Ecto neural progenitor cell (in vitro differentiated cells): ENCODE data around the gene PVR.
A peak's percentile ranks its signal among the peaks of the same experiment; 100 is the strongest.
"Not testable (repeated sequence)": the region's sequence is repeated elsewhere in the genome, so short reads cannot be mapped to it uniquely, and the experiment has no call there.

Experiments used
- DNase-seq: peaks from one replicate; pipeline ENCODE4 v3.0.0-alpha.2; 2018; ENCODE audit warnings: low spot score

Gene PVR

GRCh38 chr19:44645407-44646048 lies 1.8 kb downstream of the PVR start:
- DNase-seq, result no peak

GRCh38 chr19:44646049-44646416 lies 2.3 kb downstream of the PVR start:
- no peak for DNase-seq

DNA sequence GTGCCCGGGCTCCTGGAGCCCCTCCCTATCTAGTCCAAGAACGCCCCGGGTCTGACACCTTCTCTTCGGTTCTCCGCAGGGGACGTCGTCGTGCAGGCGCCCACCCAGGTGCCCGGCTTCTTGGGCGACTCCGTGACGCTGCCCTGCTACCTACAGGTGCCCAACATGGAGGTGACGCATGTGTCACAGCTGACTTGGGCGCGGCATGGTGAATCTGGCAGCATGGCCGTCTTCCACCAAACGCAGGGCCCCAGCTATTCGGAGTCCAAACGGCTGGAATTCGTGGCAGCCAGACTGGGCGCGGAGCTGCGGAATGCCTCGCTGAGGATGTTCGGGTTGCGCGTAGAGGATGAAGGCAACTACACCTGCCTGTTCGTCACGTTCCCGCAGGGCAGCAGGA lies 3.4 kb downstream of the PVR start:
- DNase-seq, result no peak

GRCh38 chr19:44648631-44649251 lies 5.0 kb downstream of the PVR start:
- no peak for DNase-seq

GRCh38 chr19:44649578-44650145 lies 6.0 kb downstream of the PVR start:
- DNase-seq, result no peak

DNA sequence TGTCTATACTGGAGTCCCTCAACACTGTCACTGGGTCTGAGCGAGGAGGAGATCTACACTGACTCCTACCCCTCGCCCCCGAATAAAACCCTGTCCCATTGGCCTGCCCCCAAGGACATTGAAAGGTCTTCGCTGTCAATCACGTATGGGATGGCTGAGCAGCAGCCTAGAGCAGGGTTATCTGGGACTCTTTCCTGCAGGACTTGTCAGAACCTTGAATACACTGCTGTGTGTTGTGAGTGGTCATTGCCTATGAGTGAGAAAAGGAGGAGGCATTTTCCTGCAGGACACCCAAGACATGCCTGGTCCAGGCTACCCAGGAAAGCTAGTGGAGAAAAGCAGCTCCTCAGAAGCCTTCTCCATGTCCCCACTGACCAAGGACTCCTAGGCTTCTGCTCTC lies 9.6 kb downstream of the PVR start:
- no peak for DNase-seq

DNA sequence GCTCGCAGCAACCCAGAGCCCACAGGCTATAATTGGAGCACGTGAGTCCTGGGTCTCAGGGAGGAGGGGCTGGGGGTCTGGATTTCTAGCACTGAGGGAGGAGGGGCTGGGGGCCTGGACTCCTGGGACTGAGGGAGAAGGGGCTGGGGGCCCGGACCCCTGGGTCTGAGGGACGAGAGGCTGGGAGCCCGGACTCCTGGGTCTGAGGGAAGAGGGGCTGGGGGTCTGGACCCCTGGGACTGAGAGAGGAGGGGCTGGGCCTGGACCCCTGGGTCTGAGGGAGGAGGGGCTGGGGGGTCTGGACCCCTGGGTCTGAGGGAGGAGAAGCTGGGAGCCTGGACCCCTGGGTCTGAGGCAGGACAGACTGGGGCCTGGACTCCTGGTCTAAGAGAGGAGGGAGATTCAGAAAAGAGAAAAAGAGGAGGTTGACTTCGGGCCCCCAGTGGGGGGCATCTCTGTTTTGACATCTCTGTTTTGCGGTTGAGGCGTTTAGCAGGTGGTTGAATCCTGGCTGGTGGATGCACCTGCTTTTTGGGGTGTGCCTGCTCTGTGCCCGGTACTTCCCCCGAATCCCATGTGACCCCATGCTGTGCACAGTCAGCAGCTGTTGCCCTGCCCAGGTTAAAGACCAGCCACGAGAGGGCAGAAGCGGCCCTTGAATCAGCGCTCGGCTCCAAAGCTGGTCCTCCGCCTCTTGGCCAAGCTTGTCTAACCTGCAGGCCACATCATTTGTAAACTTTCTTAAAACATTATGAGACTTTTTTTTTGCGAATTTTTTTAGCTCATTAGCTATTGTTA lies 10.5 kb downstream of the PVR start:
- peak; percentile 70 for DNase-seq

- DNase-seq, result peak; percentile 83
These were observed 13.7 kb downstream of the PVR start for GRCh38 chr19:44657211-44657921.

DNA sequence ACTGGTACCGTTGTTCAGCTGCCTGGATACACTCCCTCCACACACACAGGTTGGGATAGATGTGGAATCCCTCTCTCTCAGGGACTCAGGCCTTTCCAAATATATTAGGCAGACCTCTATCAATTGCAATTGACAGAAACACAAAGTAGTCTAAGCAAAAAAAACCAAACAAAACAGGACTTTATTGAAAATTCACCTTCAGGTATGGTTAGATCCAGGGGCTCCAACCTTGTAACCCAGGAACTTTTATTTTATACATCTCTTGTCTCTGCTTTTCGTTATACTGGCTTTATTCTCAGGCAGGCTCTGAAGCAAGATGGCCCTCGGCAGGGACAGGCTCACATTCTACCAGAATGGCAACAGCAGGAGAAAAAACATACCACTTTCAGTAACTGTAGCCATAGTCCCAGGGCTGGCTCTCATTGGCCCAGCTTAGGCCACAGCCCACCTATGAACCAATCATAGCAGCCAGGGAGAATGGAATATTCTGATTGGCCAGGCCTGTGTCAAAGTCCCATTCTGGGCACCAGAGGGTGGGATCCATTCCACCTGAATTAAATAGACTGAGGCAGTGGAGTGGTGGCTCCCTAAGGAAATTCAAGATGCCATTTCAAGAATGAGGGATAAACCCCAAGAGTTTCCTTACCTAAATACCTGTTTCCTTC lies 14.5 kb downstream of the PVR start:
- no peak for DNase-seq

DNA sequence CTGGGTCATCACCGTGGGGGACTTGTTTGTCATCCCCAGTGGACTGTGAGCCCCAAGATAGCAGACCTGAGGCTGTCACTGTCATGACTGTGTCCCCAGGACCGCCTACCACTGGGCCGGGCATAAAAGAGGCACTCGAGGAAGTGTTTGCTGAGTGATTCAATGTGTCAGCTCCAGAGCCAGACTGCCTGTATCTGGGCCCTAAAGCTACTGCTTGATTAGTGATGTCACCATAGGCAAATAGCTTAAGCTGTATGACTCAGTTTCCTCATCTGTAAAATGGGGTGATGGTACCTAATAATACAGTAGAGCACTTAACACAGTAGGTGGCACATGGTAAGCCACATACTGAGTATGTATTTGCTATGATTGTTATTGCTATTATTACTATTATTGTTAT lies 16.4 kb downstream of the PVR start:
- DNase-seq, result no peak

GRCh38 chr19:44661205-44661604 lies 17.5 kb downstream of the PVR start:
- DNase-seq, result no peak

DNA sequence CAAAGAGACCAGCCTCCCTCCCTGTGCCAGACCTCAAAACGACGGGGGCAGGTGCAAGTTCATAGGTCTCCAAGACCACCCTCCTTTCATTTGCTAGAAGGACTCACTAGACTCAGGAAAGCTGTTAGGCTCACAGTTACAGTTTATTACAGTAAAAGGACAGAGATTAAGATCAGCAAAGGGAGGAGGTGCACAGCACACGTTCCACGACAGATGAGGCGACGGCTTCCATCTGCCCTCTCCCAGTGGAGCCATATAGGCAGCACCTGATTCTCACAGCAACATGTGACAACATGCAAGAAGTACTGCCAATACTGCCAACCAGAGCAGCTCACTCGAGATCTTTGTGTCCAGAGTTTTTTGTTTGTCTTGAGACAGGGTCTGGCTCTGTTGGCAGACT lies 18.2 kb downstream of the PVR start:
- DNase-seq, result no peak

- no peak for DNase-seq
These were observed 19.1 kb downstream of the PVR start for GRCh38 chr19:44662691-44663385.

DNA sequence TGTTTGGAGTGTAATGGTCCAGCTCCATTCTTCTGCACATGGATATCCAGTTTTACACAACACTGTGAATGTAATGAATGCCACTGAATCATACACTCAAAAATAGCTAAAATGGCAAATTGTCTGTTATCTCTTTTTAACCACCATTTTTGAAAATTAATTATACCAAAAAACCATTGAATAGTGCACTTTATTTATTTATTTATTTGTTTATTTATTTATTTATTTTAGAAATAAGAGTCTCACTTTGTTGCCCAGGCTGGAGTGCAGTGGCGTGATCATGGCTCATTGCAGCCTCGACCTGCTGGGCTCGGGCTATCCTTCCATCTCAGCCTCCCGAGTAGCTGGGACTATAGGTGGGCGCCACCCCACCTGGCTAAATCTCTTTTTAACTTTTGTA lies 20.3 kb downstream of the PVR start:
- no peak for DNase-seq

DNA sequence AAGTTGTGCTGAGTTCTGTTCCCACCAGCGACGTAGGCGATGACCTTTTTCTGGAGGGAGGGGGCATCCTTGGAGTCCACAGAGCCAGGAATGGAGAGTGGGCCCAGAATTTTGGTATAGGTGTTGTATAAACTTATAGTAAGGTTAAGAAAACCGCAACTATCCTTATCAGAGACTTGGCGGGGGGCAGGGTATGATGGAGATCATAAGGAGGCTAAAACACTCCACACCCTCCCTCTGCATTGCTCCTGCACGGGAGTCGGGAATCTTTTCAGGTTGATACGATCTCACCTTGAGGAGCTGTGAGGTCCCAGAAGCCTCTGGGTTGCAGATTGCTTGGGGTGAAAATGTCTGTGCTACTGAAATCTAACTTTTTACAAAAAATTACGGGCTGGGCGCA lies 21.3 kb downstream of the PVR start:
- no peak for DNase-seq

DNA sequence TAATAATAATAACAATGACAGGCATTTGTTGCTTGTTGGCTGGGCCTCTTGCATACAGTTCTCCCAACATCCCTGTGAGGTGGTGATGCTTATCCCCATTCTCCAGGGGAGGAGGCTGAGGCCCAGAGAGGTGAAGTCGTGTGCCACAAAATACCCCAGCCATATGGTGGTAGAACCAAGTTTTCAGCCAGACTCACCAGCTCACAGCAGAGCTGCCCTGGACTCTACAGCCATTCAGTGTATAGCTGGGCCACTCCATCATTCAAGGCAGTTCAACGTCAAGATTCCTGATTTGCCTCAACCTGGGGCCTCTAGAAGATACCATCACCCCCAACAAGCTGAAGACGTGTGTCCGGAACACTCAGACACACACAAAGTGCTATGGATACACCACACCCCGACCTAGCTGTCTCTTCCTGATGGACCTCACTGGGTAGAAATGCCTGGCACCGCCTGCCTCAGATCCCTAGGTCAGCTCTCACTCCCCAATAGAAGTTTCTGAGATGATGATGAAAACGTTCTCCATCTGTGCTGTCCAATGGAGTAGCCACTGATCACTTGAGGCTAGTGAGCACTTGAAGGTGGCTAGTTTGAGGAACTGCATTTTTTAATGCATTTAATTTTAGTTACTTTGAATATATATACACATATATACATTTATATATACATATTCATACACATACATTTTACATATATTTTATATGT lies 23.3 kb downstream of the PVR start:
- DNase-seq, result no peak

GRCh38 chr19:44668985-44669764 lies 25.5 kb downstream of the PVR start:
- no peak for DNase-seq

DNA sequence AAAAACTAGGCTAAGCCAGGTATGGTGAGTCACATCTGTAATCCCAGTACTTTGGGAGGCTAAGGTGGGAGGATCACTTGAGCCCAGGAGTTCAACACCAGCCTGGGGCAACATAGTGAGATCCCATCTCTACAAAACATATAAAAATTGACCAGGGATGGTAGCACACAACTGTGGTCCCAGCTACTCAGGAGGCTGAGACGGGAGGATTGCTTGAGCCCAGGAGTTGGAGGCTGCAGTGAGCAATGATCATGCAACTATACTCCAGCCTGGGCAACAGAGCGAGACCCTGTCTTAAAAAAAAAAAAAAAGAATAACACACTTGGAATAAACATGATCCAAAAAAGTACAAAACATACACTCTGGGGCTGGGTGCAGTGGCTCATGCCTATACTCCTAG lies 26.3 kb downstream of the PVR start:
- not testable (repeated sequence) for DNase-seq

- DNase-seq, result no peak
These were observed 27.7 kb downstream of the PVR start, which contains the start of gene CEACAM19 for GRCh38 chr19:44671400-44671799. Gene CEACAM19, plus strand, starts transcription at chr19:44671482. Its CDS starts 450 bp downstream, at chr19:44671932.

DNA sequence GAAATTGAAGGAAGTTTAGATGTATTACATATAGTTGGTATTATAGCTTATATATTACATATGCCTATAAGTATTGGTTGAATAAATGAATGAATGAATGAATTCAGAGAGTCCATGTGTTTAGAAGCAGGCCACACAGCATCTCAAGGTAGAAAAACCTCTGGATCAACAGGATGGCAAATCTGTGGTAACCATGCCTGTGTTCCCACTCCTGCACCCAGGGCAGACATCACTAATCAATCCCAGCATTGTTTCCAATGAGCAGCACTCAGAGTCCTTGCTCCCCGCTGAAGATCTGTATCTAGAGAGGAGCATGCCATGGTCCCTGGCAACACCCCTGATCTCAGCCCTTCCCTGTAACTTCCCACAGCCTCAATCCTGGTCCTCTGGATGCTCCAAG lies 28.5 kb downstream of the PVR start:
- no peak for DNase-seq
